Coronary artery (tissue), 2 donors: ENCODE data around the gene GRM5.

ENCODE experiments used
- DNase-seq: peaks from one replicate; pipeline ENCODE4 v3.0.0-alpha.2; 2017; ENCODE audit warnings: low spot score
- H3K27ac ChIP-seq, 2 donors: fragments of 200-600 bp; sonication (generic); one replicate each; pipeline ENCODE4 v1.5.1; 2016 to 2019
- H3K4me3 ChIP-seq: fragments of 200-600 bp; sonication (generic); 2 replicates; pipeline ENCODE4 v1.5.1; 2016; ENCODE audit warnings: mild to moderate bottlenecking, moderate library complexity
- TF ChIP-seq, protein P1 (sequence below): fragments of 200-600 bp; sonication (generic); IDR thresholded peaks from one replicate; pipeline ENCODE4 v1.5.1; 2019; ENCODE audit warnings: antibody characterized with exemption

The GRM5 gene

DNA sequence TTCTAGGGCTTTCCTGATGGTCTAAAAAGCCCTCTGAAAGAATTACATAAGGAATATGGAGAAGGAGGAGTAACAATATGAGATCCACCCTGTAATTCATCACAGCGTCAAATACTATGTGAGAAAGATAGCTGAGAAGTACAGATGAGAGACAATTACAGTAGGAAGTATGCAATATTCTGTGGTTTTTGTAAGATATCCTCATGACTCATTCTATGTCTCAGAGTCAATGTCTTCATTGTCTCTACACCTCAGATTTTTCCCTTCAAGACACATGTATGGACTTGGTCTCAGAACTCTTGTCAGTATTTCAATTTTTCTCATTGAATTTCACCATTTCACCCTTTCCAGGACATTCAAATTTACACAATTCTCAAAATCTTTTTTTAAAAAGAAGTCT lies 385.0 kb downstream of the GRM5 start:
- TF ChIP-seq, protein P1, sequence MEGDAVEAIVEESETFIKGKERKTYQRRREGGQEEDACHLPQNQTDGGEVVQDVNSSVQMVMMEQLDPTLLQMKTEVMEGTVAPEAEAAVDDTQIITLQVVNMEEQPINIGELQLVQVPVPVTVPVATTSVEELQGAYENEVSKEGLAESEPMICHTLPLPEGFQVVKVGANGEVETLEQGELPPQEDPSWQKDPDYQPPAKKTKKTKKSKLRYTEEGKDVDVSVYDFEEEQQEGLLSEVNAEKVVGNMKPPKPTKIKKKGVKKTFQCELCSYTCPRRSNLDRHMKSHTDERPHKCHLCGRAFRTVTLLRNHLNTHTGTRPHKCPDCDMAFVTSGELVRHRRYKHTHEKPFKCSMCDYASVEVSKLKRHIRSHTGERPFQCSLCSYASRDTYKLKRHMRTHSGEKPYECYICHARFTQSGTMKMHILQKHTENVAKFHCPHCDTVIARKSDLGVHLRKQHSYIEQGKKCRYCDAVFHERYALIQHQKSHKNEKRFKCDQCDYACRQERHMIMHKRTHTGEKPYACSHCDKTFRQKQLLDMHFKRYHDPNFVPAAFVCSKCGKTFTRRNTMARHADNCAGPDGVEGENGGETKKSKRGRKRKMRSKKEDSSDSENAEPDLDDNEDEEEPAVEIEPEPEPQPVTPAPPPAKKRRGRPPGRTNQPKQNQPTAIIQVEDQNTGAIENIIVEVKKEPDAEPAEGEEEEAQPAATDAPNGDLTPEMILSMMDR = no peak
- no peak for DNase-seq

DNA sequence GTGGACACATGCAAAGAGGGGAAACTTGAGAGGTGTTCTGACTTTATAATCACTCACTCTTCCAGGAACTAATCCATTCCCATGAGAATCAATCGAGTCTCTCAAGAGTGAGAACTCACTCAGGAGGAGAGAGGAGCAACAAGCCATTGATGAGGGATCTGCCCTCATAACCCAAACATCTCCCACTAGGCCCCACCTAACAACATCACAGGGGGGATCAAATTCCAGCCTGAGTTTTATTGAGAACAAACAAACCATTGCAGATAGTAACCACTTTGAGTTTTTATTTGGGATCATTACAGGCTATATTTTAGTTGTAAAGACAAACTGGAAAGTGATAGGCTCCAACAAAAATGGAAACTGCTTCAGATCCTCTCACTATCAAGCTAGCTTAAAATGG lies 399.4 kb downstream of the GRM5 start:
- TF ChIP-seq, protein P1 = no peak
- H3K4me3 ChIP-seq = no peak overlapping the region
- no peak for DNase-seq
- H3K27ac ChIP-seq = no peak overlapping the region

More for the DNA sequence above, 385.0 kb downstream of the GRM5 start:
- H3K4me3 ChIP-seq = no peak overlapping the region
- H3K27ac ChIP-seq = no peak overlapping the region

- Histone ChIP-seq H3K4me3 (peak overlapping the region; percentile 40), H3K27ac (no peak overlapping the region)
- no peak for DNase-seq
- TF ChIP-seq, protein P1 = no peak
Measured at GRCh38 chr11:88657076-88657738, 408.6 kb downstream of the GRM5 start.

DNA sequence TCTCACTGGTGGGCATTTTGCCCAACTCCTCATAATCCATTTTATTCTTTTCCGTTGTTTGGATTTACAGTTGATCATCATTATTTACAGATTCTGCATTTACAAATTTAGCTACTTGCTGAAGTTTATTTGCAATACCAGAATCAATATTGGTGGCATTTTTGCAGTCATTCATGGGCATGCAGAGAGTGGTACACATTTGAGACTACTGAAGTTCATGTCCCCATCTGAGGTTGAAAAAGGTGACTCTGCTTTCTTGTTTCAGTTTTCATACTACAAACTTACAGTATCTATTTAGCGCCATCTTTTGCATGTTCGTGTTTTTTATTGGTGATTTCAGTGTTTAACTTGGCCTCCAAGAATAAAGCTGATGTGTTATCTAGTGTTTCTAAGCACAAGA lies 409.5 kb downstream of the GRM5 start:
- no peak for DNase-seq
- H3K27ac ChIP-seq = no peak overlapping the region
- H3K4me3 ChIP-seq = no peak overlapping the region
- TF ChIP-seq, protein P1 = no peak

- no peak overlapping the region for H3K4me3 ChIP-seq
- DNase-seq = no peak
- no peak overlapping the region for H3K27ac ChIP-seq
- TF ChIP-seq, protein P1 = no peak
Measured at GRCh38 chr11:88655656-88656055, 410.1 kb downstream of the GRM5 start.

- Histone ChIP-seq H3K27ac (no peak overlapping the region), H3K4me3 (no peak overlapping the region)
- no peak for DNase-seq
- TF ChIP-seq, protein P1 = no peak
Measured at GRCh38 chr11:88655196-88655595, 410.6 kb downstream of the GRM5 start.

DNA sequence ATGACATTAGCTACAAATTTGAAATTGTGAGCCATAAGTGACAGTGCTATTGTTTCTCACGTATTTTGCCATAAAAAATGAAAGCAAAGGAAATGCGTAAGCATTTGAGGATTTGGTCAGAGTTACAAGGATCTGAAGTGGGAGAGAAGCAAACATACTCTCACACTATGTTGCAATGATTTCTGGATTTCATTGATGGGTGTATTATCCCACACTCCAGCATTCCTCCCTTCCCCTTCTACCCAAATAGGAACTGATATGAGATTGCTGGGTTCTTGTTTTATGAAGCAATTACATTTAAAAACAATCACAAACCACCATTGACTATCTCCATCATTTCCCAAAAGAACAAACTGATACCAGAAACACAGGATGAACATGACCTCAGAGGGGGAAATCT lies 414.2 kb downstream of the GRM5 start:
- DNase-seq = no peak
- TF ChIP-seq, protein P1 = no peak

More for the DNA sequence above, 414.2 kb downstream of the GRM5 start:
- Histone ChIP-seq H3K27ac (no peak overlapping the region), H3K4me3 (no peak overlapping the region)
